Fibroblast of villous mesenchyme (primary cell): Measurements from ENCODE around the gene ENPEP. TPM values are rescaled to one million over a fixed set of nuclear protein-coding genes. Genes with fewer than 3 reads are reported as not detected.

ENCODE experiments used
- DNase-seq: peaks from one replicate; pipeline ENCODE4 v3.0.0-alpha.2; 2010; ENCODE audit warnings: low read depth
- H3K4me3 ChIP-seq: 2 replicates; pipeline ENCODE4 v1.5.1; 2011; ENCODE audit warnings: low read depth, mild to moderate bottlenecking, low read length
- total RNA-seq: library from RNA; depleted of rRNA; stranded (reverse); fragments of >200 nt; gene quantifications from 2 replicates; pipeline ENCODE4 v1.2.3, GENCODE V29; 2012
- TF ChIP-seq, protein P1 (sequence below): IDR thresholded peaks from 2 replicates; pipeline ENCODE4 v1.5.1; 2012; ENCODE audit warnings: low read depth, mild to moderate bottlenecking, low read length; ENCODE audit not compliant: insufficient read depth

The ENPEP gene
- total RNA-seq, 1 donor: 0.43 TPM

DNA sequence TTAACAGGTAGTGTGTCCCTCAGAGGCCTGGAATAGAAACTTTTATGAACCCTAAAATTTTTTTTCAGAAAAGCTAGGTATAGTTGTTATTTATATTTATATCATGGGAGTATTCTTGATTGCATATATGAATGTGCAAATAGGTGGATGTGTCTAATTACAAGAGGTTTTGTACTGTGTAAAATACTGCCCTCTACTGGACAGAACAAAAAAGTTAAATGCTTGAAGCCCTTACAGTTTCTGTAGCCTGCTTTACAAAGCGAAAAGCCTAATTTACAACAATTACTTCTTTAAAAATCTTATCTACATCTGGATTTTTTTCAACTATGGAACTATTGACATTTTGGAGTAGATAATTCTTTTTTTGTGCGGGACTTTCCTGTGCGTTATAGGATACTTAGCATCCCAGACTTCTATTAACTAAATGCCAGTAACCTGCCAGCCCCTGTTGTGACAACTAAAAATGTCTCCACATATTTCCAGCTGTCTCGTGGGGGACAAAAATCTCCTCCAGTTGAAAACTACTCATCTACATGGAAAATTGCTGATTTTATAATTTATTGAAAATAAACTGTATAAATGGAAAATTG, 35.1 kb downstream of the ENPEP start:
- TF ChIP-seq, protein P1, sequence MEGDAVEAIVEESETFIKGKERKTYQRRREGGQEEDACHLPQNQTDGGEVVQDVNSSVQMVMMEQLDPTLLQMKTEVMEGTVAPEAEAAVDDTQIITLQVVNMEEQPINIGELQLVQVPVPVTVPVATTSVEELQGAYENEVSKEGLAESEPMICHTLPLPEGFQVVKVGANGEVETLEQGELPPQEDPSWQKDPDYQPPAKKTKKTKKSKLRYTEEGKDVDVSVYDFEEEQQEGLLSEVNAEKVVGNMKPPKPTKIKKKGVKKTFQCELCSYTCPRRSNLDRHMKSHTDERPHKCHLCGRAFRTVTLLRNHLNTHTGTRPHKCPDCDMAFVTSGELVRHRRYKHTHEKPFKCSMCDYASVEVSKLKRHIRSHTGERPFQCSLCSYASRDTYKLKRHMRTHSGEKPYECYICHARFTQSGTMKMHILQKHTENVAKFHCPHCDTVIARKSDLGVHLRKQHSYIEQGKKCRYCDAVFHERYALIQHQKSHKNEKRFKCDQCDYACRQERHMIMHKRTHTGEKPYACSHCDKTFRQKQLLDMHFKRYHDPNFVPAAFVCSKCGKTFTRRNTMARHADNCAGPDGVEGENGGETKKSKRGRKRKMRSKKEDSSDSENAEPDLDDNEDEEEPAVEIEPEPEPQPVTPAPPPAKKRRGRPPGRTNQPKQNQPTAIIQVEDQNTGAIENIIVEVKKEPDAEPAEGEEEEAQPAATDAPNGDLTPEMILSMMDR: peak; percentile 59
- H3K4me3 ChIP-seq: no peak overlapping the region
- DNase-seq: peak; percentile 72

DNA sequence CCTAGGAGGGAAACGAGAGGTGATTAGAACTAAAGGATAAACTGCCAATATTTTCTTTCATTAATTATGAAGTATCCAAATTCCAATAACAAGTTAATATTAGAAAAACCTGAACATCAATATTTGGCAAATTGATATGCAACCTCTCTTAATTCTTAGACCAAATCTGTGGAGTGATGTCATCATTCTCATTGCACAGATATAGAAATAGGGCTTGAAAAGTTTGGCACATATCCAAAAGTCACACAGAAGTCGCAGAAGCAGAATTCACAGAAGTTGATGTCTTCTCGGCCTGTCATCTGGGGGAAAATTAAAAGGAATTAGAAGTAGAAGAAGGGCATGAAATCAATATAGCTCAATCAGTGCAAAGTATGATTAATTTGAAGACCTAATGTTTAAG, 36.9 kb downstream of the ENPEP start:
- TF ChIP-seq, protein P1: no peak

DNA sequence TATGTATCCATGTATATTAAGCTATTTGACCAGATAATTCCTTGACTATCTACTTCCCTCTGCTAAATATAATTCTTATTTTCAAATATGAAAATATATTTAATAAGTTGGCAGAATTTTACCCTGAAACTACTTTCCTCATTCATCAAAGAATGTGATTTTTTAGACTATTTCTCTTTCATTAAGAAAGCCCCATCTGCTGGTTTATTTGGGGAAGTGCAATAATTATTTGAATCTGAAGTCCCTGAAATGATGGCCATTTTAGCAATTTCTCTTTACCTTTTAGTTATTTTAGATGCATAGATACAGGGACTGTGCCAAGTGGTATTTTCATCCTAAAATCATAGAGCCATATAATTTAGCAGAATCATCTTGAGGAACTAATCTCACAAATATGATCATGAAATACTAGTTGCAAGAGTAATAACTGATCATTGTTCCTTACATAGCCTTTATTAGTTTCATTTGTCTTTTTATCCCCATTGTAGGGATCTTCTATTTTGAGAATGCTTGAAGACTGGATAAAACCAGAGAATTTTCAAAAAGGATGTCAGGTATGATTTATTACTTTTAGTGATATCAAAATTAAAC, 39.0 kb downstream of the ENPEP start:
- peak; percentile 51 for DNase-seq
- H3K4me3 ChIP-seq: no peak overlapping the region
- TF ChIP-seq, protein P1: peak; percentile 64

More for the DNA sequence above, 36.9 kb downstream of the ENPEP start:
- no peak overlapping the region for H3K4me3 ChIP-seq
- no peak for DNase-seq

DNA sequence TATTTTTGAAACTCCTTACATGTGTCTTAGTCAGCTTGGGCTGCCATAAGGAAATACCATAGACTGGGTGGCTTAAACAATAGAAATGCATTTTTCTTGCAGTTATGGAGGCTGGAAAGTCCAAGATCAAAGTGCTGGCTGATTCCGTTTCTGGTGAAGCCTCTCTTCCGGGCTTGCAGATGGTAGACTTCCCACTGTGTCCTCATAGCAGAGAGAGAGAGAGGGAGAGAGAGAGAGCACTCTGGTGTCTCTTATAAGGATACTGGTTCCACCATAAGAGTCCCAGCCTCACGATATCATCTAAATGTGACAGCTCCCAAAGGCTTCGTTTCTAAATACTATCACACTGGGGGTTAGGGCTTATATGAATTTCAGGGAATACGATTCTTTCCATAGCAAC, 39.7 kb downstream of the ENPEP start:
- no peak overlapping the region for H3K4me3 ChIP-seq
- TF ChIP-seq, protein P1: no peak
- DNase-seq: no peak

DNA sequence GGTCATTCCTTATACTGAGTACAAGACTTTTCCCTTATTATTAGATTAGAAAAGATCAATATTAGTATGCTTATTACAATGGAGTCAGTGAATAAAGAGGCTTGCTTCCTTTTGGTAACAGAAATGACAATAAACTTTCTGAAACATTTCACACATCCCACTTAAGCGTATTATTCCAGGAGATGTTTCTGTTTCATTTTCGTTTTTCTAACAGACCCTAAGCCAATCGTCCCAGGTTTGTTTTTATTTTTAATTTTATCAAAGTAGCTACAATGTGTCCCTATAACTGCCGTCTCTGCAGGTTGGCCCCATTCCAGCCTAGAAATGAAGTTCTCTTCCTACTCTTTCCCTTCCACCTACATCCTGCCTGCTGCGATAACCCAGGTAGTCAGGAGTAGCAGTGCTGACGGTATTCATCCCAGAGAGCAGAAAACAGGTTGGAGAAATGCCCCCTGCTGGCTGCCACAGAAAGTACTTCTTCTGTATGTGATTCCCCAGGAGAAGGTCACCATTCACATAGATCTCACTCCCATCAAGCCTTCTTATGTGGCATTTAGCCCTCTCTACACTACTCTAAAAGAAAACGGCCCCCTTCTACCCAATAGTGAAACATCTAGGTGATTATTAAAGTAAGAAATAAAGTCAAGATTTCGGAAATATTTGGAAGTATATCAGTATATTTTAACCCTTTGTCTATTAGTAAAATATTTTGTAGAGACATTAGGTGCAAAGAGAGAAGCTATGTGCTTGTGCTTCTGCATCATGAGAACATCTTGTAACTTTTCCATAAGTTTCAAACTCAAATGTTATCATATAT, 40.4 kb downstream of the ENPEP start:
- TF ChIP-seq, protein P1: peak; percentile 92
- DNase-seq: peak; percentile 60
- H3K4me3 ChIP-seq: peak overlapping the region; percentile 59

DNA sequence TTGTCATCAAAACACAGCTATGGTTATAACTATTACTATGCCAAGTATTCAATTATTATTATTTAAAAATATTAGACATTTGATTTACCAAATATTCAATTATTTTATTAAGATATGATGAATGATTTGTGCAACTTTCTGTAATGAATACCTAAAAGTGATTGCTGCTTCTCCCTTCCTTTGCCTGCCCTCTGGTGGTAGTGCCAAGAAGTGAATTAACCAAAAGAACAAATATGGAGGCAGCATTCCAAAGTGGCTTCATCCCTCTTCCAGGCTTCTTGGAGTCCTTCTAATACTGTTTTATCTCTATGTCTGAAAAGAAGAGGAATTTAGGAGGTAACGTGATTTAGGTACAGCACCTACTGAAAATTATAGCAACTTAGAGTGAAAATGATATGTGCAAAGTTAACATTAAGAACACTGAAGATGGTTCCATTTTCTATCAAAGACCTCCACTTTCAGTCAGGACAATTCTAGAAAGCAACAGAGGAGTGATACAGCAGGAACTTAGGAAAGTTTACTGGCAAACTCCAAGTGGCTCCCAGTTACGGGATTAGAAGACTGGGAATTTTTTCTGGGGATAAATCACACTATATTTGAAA, 43.0 kb downstream of the ENPEP start:
- H3K4me3 ChIP-seq: no peak overlapping the region
- DNase-seq: peak; percentile 33
- TF ChIP-seq, protein P1: peak; percentile 84
